ENCODE results near the gene MRPS22. TPM values are rescaled to one million over a fixed set of nuclear protein-coding genes. Genes with fewer than 3 reads are reported as not detected.

Gene MRPS22
- total and polyA plus RNA-seq, 9 of the 15 experiments (the other 6 are each of a cell fraction or from before 2014, with no cell fraction given): 148 to 397 (median 229) TPM

DNA sequence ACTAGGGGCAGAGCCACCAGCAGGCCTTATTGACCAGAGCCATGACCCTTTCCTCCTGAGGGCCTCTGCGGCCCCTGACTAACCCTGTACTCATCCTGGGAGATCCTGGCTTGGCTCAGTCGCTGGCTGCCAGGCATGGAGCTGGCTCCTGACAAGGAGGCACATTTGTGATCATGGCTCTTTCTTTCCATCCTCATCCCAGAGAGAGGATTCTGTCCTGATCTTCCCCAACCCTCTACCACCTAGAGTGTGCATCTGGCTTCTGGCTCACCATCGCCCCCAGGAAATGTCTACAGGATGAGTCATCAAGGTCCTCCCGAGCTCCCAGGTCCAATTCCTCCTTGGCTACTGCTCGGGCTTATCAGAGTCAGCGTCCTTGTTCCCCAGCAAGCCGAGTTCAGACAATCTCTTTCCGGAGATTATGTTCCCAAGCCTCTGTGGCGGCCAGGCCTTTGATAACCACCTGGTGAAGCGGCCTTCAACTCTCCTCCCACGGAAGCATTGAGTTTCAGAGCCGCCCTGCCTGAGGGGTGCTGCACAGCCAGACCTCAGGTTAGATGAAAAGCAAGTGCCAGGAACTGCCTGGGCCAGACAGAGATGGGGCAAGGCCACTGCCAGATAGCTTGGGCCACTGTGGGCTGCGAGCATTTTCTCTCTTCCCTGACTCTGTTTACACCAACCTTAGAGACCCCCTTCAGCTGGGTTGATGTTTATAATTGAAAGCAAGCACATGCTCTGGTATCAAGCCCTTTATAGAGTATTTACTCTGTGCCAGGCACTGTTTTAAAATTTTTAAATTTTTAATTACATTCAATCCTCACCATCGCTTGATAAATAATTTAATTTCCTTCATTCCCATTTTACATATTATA is 44.3 kb upstream of the MRPS22 start (continued):
- peak; percentile 43; the same call in 1 of the 2 replicates for TF ChIP-seq ZBTB40 (IDR thresholded peaks at IDR 0.05)
- TF ChIP-seq ZBTB40 (CRISPR knock-in tag; IDR thresholded peaks at IDR 0.05): no peak
- TF ChIP-seq ZNF436 (CRISPR knock-in tag; IDR thresholded peaks at IDR 0.05): no peak
- TF ChIP-seq ZNF3 (CRISPR knock-in tag; IDR thresholded peaks at IDR 0.05): no peak
- TF ChIP-seq, protein P1, sequence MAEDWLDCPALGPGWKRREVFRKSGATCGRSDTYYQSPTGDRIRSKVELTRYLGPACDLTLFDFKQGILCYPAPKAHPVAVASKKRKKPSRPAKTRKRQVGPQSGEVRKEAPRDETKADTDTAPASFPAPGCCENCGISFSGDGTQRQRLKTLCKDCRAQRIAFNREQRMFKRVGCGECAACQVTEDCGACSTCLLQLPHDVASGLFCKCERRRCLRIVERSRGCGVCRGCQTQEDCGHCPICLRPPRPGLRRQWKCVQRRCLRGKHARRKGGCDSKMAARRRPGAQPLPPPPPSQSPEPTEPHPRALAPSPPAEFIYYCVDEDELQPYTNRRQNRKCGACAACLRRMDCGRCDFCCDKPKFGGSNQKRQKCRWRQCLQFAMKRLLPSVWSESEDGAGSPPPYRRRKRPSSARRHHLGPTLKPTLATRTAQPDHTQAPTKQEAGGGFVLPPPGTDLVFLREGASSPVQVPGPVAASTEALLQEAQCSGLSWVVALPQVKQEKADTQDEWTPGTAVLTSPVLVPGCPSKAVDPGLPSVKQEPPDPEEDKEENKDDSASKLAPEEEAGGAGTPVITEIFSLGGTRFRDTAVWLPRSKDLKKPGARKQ (CRISPR knock-in tag; IDR thresholded peaks at IDR 0.05): no peak
- TF ChIP-seq NCOA2 (IDR thresholded peaks at IDR 0.05; ENCODE audit: partially characterized antibody in 2 of 2): peak in 1 of 2 experiments; percentile 53
- peak; percentile 83 for TF ChIP-seq MBD2 (IDR thresholded peaks at IDR 0.05; ENCODE audit: borderline replicate concordance, low read depth)
- TF ChIP-seq SP1 (CRISPR knock-in tag; IDR thresholded peaks at IDR 0.05): peak; percentile 54; the same call in 1 of the 2 replicates
- TF ChIP-seq L3MBTL2 (IDR thresholded peaks at IDR 0.05): peak; percentile 60
- no peak for TF ChIP-seq ZBTB17 (CRISPR knock-in tag; IDR thresholded peaks at IDR 0.05)
- TF ChIP-seq TAF1 (IDR thresholded peaks at IDR 0.05; ENCODE audit: control insufficient read depth, extremely low read depth, insufficient read depth, low read length, severe bottlenecking): peak; percentile 61
- no peak for TF ChIP-seq ZNF785 (CRISPR knock-in tag; IDR thresholded peaks at IDR 0.05)
- TF ChIP-seq JUNB (CRISPR knock-in tag; conservative IDR thresholded peaks at IDR 0.05): peak; percentile 95
- TF ChIP-seq SMAD4 (CRISPR knock-in tag; conservative IDR thresholded peaks at IDR 0.05): peak; percentile 96
- TF ChIP-seq ZNF184 (CRISPR knock-in tag; IDR thresholded peaks at IDR 0.05): no peak
- no peak for TF ChIP-seq EWSR1 (IDR thresholded peaks at IDR 0.05; ENCODE audit: borderline replicate concordance, low read depth, partially characterized antibody)
- TF ChIP-seq XRCC4 (IDR thresholded peaks at IDR 0.05; ENCODE audit: extremely low read depth, insufficient read depth, insufficient read length): no peak
- no peak for TF ChIP-seq CEBPB (tag; IDR thresholded peaks at IDR 0.05)
